Head of caudate nucleus (tissue), 42 donors: Measurements from ENCODE around the gene C9orf72.

Experiments used
- DNase-seq, 42 donors: peaks; one replicate each; pipeline versions ENCODE4 v3.0.0 to v3.0.0-alpha.2; 2020 to 2021; ENCODE audit warnings: mixed read lengths in 7 of 42
- intact Hi-C: fragments of 100-400 bp; cut with DNase I; formaldehyde crosslinking; loops from one replicate; pipeline ENCODE4 v1.15.0; 2022

C9orf72 gene

DNA sequence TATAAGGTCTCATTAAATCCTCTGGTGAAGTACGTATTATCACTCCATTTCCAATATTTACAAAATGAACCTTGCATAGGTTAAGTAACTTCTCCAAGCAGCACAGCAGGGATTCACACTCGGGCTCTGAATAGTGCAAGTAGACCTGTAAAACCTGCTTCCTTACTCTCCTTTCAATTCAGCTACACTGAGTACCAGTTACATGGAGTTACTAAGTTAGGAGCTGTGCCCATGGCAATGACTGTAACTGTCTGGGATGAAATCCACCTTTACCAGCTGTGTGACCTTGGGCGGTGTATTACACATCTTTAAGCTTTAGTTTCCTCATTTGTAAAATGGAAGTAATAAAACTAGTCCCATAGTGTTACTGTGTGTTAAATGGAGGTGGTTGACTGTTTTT is 27.8 kb downstream of the C9orf72 start:
- intact Hi-C loops, result loop anchor here (5.0 kb wide), 1 partner anchor 213 kb away; no protein-coding TSS in a partner anchor

DNA sequence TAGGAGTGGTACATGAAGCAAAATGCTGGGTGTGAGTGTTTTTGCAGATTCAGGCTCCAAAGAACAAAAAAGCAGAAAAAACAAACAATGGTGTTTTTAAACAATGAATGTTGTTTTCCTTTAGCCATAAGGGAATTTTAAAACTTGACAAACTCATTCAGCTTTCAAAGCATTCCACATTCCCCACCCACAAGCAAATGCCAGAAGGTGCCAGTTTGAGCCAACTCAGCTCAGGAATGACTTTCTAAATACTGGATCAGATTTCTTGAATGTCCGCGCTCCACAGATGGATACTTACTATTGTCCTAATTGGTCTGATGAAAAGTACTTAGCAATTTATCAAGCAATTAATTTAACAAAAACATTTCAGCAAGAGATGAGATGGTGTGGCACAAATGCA is 30.8 kb downstream of the C9orf72 start:
- intact Hi-C loops, result no loop called here
- DNase-seq, result no peak

More for the DNA sequence above, 27.8 kb downstream of the C9orf72 start:
- DNase-seq, result no peak

DNA sequence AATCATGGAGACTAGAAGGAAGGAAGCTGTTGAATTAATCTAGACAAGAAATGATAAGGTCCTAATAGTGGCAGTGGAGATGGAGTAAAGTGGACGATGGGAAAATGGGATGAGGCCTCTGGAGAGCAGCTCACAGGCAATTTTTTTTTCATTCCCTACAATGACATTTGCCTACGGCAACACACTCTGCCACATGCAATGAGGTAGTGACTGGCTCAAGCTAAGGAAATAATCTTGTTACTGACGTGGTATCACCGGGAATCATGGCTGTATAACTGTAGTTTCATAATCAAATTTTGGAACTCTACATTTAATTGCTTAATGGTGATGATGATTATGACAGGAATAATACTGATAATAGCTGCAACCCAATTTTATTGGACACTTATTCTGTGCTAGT is 31.5 kb downstream of the C9orf72 start:
- intact Hi-C loops, result no loop called here
- DNase-seq, result no peak

DNA sequence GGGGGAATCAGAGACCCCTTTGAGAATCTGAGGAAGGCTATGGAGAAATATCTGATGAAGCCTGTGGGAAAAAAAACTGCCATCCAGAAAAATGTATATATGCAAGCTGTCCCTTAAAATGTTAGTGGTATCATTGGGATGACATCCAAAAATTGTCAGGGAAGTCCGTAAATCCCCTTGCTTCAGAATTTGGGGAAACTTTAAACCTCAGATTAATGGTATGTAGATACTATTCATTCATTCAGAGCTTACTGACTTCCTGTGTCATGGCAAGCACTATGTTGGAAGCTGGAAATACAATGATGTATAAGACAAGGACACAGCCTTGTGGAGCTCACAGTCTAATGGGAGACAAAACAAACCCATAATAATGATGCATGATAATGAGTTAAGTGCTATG is 32.8 kb downstream of the C9orf72 start:
- DNase-seq, result no peak

DNA sequence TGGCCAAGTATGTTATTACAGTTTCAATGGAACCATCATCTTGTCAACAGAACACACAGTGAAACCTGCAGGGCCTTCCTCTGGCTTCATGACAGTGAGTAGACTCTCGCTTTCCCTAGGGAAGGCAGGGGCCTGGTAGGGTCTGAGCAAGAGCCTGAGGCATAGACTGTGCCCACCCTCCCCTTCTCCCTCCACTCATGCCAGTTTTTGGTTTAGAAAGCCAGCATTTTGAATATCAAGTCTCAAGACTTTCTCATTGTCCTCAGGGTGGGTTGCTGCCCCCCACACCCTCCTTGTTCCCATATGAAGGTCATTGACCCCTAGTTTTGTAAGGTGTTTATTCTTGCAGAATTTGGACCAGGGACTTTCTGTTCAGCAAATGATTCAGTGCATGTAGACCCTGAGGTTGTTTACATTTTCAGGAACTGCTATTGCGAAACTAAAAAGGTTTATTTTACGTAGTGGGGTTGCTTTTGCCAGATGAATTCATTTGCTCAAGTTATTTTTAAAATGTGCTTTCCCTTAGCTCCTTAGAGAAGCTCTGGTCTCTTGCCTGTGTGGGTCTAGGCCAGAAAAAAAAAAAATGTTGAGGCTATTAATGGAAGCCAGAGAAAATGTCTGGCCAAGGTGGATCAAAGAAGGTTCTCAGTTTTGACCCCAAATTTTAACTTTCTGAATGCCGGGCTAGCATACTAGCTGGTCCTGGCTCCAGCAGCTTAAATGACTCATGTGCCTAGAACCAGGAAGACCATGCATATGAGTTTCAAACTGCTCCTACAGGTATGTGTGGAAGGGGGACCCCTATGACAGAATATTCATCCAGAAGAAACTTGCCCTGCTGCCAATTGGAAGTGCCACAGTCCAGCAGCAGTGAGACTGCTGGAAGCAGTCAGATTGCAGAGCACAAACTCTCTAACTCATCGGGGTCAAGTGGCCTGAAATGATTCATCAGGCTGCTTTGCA is 33.5 kb downstream of the C9orf72 start:
- DNase-seq, result peak in 2 of 42 donors; percentile 2 to 57

More for the DNA sequence above, 32.8 kb downstream of the C9orf72 start:
- intact Hi-C loops, result no loop called here

DNA sequence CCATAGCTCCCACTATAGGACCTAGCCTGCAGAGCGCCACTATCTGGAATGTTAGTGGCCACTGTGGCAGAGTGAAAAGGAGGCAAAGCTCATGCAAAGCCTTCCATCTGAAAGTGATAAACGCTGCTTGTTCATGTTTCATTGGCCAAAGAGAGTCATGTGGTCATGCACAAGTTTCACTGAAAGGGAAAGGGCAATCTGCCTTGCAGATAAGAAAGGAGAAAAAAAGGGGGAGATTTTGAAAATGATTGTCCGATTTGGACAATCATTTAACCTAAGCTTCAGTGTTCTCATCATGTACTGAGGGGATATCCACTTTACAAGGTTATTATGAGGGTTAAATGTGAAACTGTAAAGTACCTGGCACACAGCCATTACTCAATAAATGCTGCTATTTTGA is 34.6 kb downstream of the C9orf72 start:
- intact Hi-C loops, result loop anchor here (5.0 kb wide), 1 partner anchor 251 kb away; no protein-coding TSS in a partner anchor
- no peak for DNase-seq

More for the DNA sequence above, 33.5 kb downstream of the C9orf72 start:
- intact Hi-C loops, result loop anchor here (5.0 kb wide), 1 partner anchor 252 kb away; no protein-coding TSS in a partner anchor

DNA sequence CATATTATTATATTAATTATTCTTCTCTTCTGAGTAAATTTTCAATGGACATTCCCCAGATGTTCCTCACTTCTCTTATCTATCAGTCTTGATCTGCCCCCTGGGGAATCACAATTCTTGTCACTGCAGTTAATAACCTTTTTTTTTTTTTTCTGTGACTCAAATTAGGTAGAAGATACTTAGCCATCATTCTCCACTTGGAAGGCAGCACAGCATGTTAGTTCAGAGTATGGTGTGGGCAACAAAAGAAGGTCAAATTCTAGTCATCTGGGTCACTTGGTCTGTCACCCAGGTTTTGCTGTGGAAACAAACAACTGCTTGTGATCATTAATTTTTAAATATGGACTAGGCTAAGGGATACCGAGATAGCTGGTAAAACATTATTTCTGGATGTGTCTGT is 35.5 kb downstream of the C9orf72 start:
- no peak for DNase-seq

DNA sequence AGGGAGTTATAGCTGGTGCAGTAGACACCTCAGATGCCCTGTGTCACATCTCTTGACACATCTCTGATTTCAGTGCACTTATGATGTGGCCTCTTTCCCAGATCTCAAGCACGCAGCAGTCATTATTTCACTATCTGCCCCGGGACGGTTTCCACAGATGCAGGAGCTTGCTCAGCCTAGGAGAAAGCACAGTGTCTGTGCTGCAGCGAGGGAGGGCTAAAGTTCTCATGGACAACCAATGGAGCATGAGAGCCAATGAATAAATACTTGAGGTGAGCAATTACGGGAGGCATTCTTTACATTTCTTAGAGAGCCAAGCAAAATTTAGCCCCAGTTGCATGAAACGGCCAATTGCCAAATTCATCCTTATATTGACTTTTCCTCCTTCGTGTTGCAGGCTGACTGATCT is 36.2 kb downstream of the C9orf72 start:
- intact Hi-C loops, result loop anchor here (5.0 kb wide), 1 partner anchor 250 kb away; no protein-coding TSS in a partner anchor
- DNase-seq, result no peak

More for the DNA sequence above, 35.5 kb downstream of the C9orf72 start:
- intact Hi-C loops, result loop anchor here (5.0 kb wide), 1 partner anchor 250 kb away; no protein-coding TSS in a partner anchor

DNA sequence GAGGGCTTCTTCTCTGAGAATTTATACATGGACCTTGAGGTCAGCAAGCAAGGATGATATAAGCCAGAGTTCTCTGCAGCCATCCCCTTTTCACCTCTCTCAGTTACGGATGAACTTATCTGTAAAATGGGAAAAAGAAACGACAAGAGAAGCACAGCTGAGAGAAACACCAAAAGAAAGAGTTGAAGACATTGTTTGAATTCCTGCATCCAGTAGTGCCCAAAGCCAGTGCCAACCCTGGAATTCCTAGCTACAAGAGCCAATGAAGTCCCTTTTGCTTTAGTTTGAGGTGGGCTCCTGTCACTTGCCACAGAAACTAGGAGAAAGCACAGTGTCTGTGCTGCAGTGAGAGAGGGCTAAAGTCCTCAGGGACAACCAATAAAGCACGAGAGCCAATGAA is 37.1 kb downstream of the C9orf72 start:
- no peak for DNase-seq
- intact Hi-C loops, result loop anchor here (5.0 kb wide), 1 partner anchor 249 kb away; no protein-coding TSS in a partner anchor

DNA sequence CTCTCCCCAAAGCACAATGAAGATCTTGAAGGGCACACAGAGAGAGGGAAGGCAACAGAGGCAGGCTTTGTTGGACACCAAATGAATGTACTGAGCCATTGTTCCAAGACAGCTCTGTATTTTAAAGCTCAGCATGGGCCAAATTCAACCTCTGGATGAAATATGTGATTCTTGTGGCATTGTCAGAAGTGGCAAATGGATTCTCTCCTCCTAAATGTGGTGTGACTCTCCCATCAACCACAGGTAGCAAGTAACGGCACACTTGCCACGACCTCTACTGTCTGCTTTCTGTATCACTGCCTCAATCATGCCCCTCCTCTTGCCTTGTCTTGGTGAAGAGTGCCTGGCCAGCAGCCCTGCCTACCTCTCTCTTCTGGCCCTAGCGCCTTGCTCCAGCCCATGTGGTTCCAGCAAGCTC is 37.6 kb downstream of the C9orf72 start:
- DNase-seq, result peak in 32 of 42 donors; percentile 17 to 79 (median 49)
- intact Hi-C loops, result loop anchor here (5.0 kb wide), 1 partner anchor 248 kb away; no protein-coding TSS in a partner anchor

DNA sequence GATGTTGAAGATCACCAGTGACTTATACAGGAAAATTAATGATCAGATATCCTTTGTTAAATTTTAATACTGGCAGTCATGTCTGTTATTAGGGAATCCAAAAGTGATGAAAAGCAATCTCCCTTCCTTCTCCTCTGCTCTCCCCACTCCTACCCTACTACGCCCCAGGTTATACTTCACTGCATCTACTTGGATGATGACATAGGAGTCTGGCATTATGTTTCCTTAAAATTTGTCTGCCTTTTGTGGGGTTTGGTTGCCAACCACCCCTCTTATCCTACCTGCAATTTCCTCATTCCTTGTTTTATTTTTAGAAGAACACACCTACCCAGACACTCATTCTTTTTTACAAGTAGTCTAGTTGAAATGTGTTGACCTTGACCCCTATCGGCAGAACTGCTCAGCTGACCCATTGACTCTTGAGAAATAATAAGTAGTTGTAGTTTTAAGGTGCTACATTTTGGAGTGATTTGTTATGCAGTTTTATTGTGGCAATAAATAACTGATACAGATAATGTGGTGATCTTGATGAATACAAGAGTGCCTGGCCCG is 38.5 kb downstream of the C9orf72 start:
- intact Hi-C loops, result loop anchor here (5.0 kb wide), 1 partner anchor 247 kb away; no protein-coding TSS in a partner anchor
- DNase-seq, result no peak

DNA sequence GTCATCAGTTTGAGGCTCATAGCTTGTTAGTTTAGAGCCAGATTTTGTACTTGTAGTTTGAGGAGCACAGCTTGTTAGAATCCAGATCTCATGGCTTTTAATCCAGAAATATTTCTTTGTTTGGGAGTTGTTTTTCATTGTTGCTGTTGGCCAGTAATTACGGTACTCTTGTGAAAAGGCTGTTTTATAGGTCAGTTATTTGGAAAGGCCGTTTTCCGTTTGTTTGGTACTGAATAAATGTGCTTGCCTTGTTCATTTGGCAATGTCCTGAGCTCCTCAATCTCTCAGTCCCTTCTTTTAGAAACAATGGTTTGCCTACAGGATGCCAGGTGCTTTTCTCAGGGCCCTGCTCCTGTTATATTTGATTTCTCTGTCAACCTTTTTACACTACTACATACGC is 39.1 kb downstream of the C9orf72 start:
- intact Hi-C loops, result no loop called here
- no peak for DNase-seq

DNA sequence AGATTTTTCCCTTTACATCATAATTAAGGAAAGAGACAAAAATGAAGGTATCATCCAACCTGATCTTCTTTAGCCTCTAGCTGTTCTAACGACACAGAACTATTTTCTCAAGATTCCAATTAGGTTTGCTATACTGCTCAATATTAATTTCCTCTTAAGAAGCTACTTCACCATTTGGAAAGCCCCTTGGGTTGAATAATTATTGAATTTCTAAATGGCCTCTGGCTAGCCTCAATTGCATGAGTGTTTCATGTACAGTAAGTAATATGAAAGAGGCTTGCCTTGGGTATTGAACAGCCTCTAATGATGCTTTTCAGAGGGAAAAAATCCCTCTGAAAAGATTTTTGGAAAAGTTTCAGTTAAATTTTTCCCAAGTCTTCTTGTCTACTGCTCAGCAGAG is 40.0 kb downstream of the C9orf72 start:
- intact Hi-C loops, result no loop called here
- DNase-seq, result no peak

DNA sequence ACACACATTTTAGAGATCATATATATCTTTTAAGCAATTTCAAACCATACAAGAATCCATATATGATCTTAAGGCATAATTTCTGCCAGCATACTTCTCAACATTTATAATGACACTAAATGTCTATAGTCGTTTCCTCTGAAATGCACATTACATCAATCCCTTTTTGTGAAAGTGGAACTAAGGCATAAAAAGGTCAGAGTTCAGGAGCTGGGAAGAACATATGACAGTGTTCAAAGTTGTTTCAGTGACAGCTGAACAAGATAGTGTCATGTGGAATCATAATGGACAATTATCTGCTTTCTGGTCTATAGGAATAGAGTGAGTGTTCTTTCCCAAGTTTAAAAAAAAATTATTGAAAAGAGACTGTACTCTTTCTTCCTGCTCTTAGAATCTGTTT is 41.2 kb downstream of the C9orf72 start:
- DNase-seq, result no peak
- intact Hi-C loops, result no loop called here

DNA sequence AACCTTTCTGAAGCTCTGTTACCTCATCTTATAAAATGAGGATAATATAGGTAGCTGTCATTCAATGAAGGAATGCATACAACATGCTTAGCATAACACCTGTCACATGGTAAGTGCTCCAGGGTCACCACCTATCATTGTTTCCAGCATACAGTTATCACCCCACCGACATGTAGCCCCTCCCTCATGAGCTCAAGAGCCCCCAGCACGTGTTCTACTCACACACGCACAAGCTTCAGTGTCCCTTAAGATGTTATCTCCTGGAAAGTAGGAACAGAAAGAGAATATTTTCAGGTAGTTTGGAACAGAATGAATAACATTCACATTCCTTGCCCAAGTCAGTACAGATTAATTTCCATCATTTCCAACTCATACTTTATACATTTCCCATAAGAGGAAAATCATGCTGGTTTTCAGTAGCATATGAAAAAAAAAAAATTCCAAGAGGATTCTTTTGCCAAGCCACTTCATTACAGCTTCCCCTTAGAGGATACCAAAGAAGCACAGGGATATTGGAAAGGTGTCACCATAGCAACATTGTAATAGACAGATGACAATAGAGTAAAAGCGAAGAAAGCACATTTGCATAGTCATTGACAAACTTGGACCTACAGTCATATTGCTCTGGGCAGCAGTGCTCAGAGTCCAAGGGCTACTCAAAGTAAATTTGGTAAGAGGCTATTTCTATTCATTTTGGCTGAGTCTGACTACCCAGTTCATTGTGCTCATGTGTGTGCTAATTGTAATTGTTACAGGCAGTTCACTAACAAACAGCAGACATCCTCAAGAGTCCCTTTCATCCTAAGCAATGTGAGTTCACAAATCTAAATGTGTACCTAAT is 42.1 kb downstream of the C9orf72 start:
- DNase-seq, result no peak
- intact Hi-C loops, result no loop called here

DNA sequence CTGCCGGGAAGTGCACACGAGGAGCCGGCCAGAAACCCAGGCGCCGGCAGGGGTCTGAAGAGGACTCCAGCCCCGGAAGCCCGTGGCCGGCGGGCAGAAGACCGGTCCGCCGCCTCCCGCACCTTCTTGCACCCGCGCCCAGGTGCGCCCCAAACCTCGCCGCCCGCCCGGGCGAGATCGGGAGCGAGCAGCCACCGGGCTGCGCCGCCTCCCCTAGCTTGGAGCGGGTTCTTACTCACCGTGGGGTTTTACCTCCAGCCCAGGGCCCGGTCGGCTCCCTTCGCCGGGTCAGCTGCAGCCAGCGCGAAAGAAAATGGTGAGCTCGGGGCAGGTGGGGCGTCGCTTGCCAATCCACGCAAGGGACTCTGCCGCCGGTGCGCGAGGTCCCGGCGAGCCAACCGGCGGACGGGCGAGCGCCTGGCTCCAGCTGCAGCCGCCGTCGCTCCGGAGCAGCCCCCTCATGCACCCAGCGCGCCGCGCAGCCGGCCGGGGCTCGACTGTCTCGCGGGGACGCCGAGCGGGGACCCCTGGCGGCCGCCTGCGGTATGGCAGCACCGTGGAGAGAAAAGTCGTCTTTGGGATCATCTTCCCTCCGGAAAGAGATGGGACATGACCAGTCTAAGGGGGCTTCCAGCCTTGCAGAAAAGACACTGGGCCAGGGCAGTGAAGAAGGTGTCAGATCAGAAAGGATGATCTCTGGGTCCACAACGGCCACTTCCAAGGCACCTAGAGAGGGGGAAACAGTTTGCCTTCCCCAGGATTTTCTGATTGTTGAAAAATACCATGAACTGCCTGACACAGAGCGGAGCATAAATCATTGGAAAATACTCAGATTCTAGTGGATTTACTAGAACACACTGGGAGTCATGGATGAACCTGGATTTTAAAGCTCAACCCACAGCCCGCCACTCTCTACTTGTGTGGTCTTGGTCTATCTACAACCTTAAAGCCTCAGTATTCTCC is 43.7 kb downstream of the C9orf72 start, which contains the start of gene MOB3B:
Gene MOB3B, minus strand, starts transcription at position 499 of the 963 bp plus-strand sequence. CDS start 74,264 bp downstream, outside the sequence.
- intact Hi-C loops, result loop anchor here (5.0 kb wide), 2 partner anchors 177 to 197 kb away; no protein-coding TSS in a partner anchor

DNA sequence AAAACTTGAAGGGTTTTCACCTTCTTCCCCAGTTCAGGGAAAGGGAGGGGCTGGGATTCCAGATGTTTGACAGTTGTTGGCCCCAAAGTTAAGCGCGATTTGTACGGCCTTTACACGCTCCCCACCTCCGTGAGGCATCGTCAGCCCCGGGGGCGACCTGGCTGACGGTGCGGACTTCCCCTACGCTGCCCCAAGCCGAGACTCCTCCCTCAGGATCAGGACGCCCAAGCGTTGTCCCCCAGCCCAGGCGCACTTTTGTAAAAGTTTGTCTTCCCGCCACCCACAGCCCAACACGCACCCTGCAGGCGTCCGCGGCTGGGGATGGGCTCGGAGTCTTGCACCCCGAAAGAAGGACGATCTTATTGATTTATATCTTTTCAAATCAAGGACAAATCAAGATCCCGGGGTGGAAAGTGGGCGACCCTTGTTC is 44.4 kb downstream of the C9orf72 start:
- DNase-seq, result peak in 40 of 42 donors; percentile 36 to 75 (median 58)
- intact Hi-C loops, result loop anchor here (5.0 kb wide), 2 partner anchors 177 to 197 kb away; no protein-coding TSS in a partner anchor

More for the DNA sequence above, 43.7 kb downstream of the C9orf72 start, which contains the start of gene MOB3B:
- peak; percentile 83 to 98 (median 94) for DNase-seq
